ENCODE data around the gene ARHGAP30. TPM values are rescaled to one million over a fixed set of nuclear protein-coding genes. Genes with fewer than 3 reads are reported as not detected.

Gene ARHGAP30
- total RNA-seq, 1 donor from 2014 or later, result 38.0 TPM

- peaks cover 6% of the 10 kb centered on the region for H3K36me3 ChIP-seq
- DNase-seq (no peak), ATAC-seq (no peak)
- intact Hi-C loops (cut with DNase I), result no loop called here
- TF ChIP-seq, protein P1, sequence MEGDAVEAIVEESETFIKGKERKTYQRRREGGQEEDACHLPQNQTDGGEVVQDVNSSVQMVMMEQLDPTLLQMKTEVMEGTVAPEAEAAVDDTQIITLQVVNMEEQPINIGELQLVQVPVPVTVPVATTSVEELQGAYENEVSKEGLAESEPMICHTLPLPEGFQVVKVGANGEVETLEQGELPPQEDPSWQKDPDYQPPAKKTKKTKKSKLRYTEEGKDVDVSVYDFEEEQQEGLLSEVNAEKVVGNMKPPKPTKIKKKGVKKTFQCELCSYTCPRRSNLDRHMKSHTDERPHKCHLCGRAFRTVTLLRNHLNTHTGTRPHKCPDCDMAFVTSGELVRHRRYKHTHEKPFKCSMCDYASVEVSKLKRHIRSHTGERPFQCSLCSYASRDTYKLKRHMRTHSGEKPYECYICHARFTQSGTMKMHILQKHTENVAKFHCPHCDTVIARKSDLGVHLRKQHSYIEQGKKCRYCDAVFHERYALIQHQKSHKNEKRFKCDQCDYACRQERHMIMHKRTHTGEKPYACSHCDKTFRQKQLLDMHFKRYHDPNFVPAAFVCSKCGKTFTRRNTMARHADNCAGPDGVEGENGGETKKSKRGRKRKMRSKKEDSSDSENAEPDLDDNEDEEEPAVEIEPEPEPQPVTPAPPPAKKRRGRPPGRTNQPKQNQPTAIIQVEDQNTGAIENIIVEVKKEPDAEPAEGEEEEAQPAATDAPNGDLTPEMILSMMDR (IDR thresholded peaks at IDR 0.05), result no peak
- H3K9me3 ChIP-seq, result no peaks in the 10 kb centered on the region
- H3K4me1 ChIP-seq, result peaks cover 62% of the 10 kb centered on the region
- no peak overlapping the region for H3K4me3 ChIP-seq
- H3K27me3 ChIP-seq, result no peaks in the 10 kb centered on the region
- H3K27ac ChIP-seq, result peak overlapping the region; percentile 90
Observed at GRCh38 chr1:161012420-161012819, 57.3 kb downstream of the ARHGAP30 start.

DNA sequence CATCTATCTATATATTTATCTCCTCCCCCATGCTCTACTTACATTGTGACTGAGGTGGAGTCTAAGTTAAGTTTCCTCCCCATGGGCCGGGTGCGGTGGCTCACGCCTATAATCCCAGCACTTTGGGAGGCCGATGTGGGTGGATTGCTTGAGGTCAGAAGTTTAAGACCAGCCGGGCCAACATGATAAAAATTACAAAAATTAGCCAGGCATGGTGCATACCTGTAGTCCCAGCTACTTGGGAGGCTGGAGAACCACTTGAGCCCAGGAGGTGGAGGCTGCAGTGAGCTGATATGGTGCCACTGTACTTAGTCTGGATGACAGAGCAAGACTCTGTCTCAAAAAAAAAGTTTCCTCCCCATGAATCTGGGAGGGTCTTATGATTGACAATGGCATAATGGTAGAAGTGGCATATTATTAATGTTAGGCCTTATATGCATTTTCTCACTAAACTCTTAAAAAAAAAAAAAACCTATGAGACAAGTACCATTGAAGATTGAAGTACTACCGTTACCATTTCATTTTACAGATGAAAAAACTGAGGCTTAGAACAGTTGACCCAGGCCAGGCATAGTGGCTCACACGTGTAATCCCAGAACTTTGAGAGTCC is 60.0 kb downstream of the ARHGAP30 start:
- no peaks in the 10 kb centered on the region for H3K27me3 ChIP-seq
- no peak for ATAC-seq
- H3K36me3 ChIP-seq, result peaks cover 6% of the 10 kb centered on the region
- intact Hi-C loops (cut with DNase I), result no loop called here
- no peak overlapping the region for H3K27ac ChIP-seq
- peak; percentile 50 for DNase-seq
- H3K9me3 ChIP-seq, result no peaks in the 10 kb centered on the region
- peaks cover 53% of the 10 kb centered on the region for H3K4me1 ChIP-seq
- no peak overlapping the region for H3K4me3 ChIP-seq
- TF ChIP-seq, protein P1 (IDR thresholded peaks at IDR 0.05), result no peak

GRCh38 chr1:161008869-161009510 is 60.7 kb downstream of the ARHGAP30 start:
- Histone ChIP-seq H3K36me3 (peaks cover 6% of the 10 kb centered on the region), H3K4me1 (peaks cover 50% of the 10 kb centered on the region), H3K27ac (peak overlapping the region; percentile 55), H3K4me3 (no peak overlapping the region), H3K9me3 (no peaks in the 10 kb centered on the region), H3K27me3 (no peaks in the 10 kb centered on the region)
- intact Hi-C loops (cut with DNase I), result no loop called here
- ATAC-seq (peak; percentile 19), DNase-seq (no peak)
- TF ChIP-seq, protein P1 (IDR thresholded peaks at IDR 0.05), result no peak

DNA sequence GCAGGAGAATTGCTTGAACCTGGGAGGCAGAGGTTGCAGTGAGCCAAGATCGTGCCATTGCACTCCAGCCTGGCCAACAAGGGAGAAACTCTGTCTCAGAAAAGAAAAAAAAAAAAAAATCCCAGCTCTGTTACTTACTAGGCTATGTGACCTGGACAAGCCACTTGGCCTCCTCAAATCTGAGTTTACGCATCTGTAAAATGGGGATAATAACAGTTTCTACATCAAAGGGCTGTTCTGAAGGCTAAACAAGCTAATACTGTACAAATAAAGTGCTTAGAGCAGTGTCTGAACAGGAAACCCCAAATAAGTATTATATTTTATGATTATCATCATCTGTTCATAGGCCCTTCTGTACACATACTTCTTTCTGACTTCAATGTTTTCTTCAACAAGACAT is 62.3 kb downstream of the ARHGAP30 start:
- H3K4me1 ChIP-seq, result peaks cover 38% of the 10 kb centered on the region
- H3K27ac ChIP-seq, result no peak overlapping the region
- ATAC-seq, result no peak
- H3K9me3 ChIP-seq, result no peaks in the 10 kb centered on the region
- peaks cover 6% of the 10 kb centered on the region for H3K36me3 ChIP-seq
- no peak for DNase-seq
- no peak overlapping the region for H3K4me3 ChIP-seq
- TF ChIP-seq, protein P1 (IDR thresholded peaks at IDR 0.05), result no peak
- no peaks in the 10 kb centered on the region for H3K27me3 ChIP-seq
- intact Hi-C loops (cut with DNase I), result no loop called here

DNA sequence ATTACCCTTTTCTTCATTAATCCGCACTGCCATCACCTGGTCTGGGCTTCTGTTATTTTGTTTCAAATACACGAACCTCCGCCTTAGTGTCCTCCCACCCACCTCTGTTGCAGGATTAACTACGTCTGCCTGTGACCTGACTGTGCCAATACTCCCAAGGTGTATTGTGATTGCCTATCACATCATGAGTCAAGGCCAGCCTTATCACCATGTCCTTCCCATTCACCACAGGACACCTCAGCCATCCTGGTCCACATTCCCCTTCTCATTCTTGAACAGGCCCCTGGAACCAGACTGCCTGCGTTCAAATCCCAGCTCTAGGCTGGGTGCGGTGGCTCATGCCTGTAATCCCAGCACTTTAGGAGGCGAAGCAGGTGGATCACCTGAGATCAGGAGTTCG is 63.1 kb downstream of the ARHGAP30 start:
- intact Hi-C loops (cut with DNase I), result no loop called here
- no peaks in the 10 kb centered on the region for H3K9me3 ChIP-seq
- H3K4me1 ChIP-seq, result peaks cover 31% of the 10 kb centered on the region
- peaks cover 6% of the 10 kb centered on the region for H3K36me3 ChIP-seq
- no peak for ATAC-seq
- H3K4me3 ChIP-seq, result no peak overlapping the region
- H3K27me3 ChIP-seq, result no peaks in the 10 kb centered on the region
- DNase-seq, result peak; percentile 11
- TF ChIP-seq, protein P1 (IDR thresholded peaks at IDR 0.05), result no peak
- no peak overlapping the region for H3K27ac ChIP-seq

Measured in upper lobe of right lung (tissue), 1 donor.